B cell (primary cell): ENCODE data around the gene DENND4C. TPM values are rescaled to one million over a fixed set of nuclear protein-coding genes. Genes with fewer than 3 reads are reported as not detected.

Source experiments
- ATAC-seq: fragments of 200-7000 bp; cut with Tn5 transposase; one replicate; pipeline ENCODE4 v1.10.0; 2021; ENCODE audit warnings: low read depth, mild to moderate bottlenecking, moderate number of reproducible peaks, moderate library complexity
- CTCF ChIA-PET: fragments of 350-600 bp; sonication (Branson Sonifier 250); formaldehyde crosslinking; loops from one replicate; lab custom pipeline; 2021; ENCODE audit warnings: antibody characterized with exemption, inconsistent platforms; lab: Charles Lee
- POLR2A ChIA-PET: fragments of 350-600 bp; sonication (Branson Sonifier 250); formaldehyde crosslinking; loops from one replicate; lab custom pipeline; 2021; ENCODE audit warnings: antibody characterized with exemption; lab: Charles Lee
- DNase-seq: peaks from one replicate; pipeline ENCODE4 v3.0.0; 2013
- H2AFZ ChIP-seq: 2 replicates; pipeline ENCODE4 v1.6.1; 2012; ENCODE audit warnings: mild to moderate bottlenecking, low read depth, low read length; ENCODE audit not compliant: insufficient read depth, poor library complexity, severe bottlenecking
- H3K27ac ChIP-seq, 2 donors: 1 replicate in 1 of 2; 2 replicates in 1 of 2; pipeline ENCODE4 v1.5.1; 2012 to 2013; ENCODE audit warnings: low read length in 2 of 2, mild to moderate bottlenecking in 2 of 2, moderate library complexity in 1 of 2
- H3K27me3 ChIP-seq, 4 experiments: fragments of 200-600 bp in 1 of 4; sonication (generic) in 1 of 4; replicated peaks in 1 of 4; 1 replicate in 2 of 4; 2 replicates in 2 of 4; pipeline versions ENCODE4 v1.6.1 to v1.7.0; 2013 to 2016; ENCODE audit warnings: low read length in 3 of 4, mild to moderate bottlenecking in 2 of 4, mixed read lengths in 1 of 4, moderate library complexity in 1 of 4; ENCODE audit not compliant: insufficient read depth in 4 of 4, control insufficient read depth in 3 of 4; ENCODE audit errors: control extremely low read depth in 1 of 4
- H3K36me3 ChIP-seq, 2 experiments: replicated peaks in 1 of 2; 1 replicate in 1 of 2; 2 replicates in 1 of 2; pipeline versions ENCODE4 v1.6.1 to v1.7.1; 2013; ENCODE audit warnings: low read length in 1 of 2; ENCODE audit not compliant: insufficient read depth in 2 of 2, control insufficient read depth in 1 of 2; ENCODE audit errors: control extremely low read depth in 1 of 2, extremely low read depth in 1 of 2
- H3K4me1 ChIP-seq, 2 donors: fragments of 200-600 bp in 1 of 2; sonication (generic) in 1 of 2; 1 replicate in 1 of 2; 2 replicates in 1 of 2; pipeline versions ENCODE4 v1.5.1 to v1.6.1; 2013 to 2017; ENCODE audit warnings: low read length in 2 of 2; ENCODE audit not compliant: control insufficient read depth in 2 of 2, insufficient read depth in 2 of 2
- H3K4me2 ChIP-seq: replicated peaks from 2 replicates; pipeline ENCODE3; 2012; ENCODE audit warnings: mild to moderate bottlenecking, low read depth, low read length; ENCODE audit not compliant: poor library complexity, severe bottlenecking
- H3K4me3 ChIP-seq, 5 experiments: fragments of 200-600 bp in 1 of 5; sonication (generic) in 1 of 5; 1 replicate in 3 of 5; 2 replicates in 2 of 5; pipeline versions ENCODE4 v1.5.1 to v1.7.0; 2011 to 2016; ENCODE audit warnings: low read length in 4 of 5, mild to moderate bottlenecking in 4 of 5, low read depth in 2 of 5, control low read depth in 1 of 5, moderate library complexity in 1 of 5; ENCODE audit not compliant: insufficient read depth in 1 of 5; ENCODE audit errors: control extremely low read depth in 1 of 5, extremely low read depth in 1 of 5
- H3K79me2 ChIP-seq: fragments of 200-600 bp; sonication (generic); one replicate; pipeline ENCODE4 v1.6.0; 2016; ENCODE audit warnings: low read length; ENCODE audit not compliant: control insufficient read depth, insufficient read depth
- H3K9ac ChIP-seq: fragments of 200-600 bp; sonication (generic); 2 replicates; pipeline ENCODE4 v1.6.1; 2017; ENCODE audit warnings: mild to moderate bottlenecking, low read length, moderate library complexity
- H3K9me3 ChIP-seq, 3 donors: one replicate each; pipeline versions ENCODE4 v1.6.1 to v1.7.1; 2013; ENCODE audit warnings: low read length in 2 of 3; ENCODE audit not compliant: control insufficient read depth in 2 of 3, insufficient read depth in 1 of 3; ENCODE audit errors: control extremely low read depth in 1 of 3
- H4K20me1 ChIP-seq: 2 replicates; pipeline ENCODE4 v1.6.0; 2012; ENCODE audit warnings: mild to moderate bottlenecking, low read length; ENCODE audit not compliant: insufficient read depth, control insufficient read depth, poor library complexity, severe bottlenecking
- H3K27ac Mint-ChIP-seq: one replicate; pipeline ENCODE4 v1.8.0; 2021; ENCODE audit warnings: mixed read lengths
- H3K27me3 Mint-ChIP-seq: one replicate; pipeline ENCODE4 v1.8.0; 2021; ENCODE audit warnings: mixed read lengths
- H3K4me1 Mint-ChIP-seq: one replicate; pipeline ENCODE4 v1.8.0; 2021; ENCODE audit warnings: mixed read lengths
- H3K4me3 Mint-ChIP-seq: one replicate; pipeline ENCODE4 v1.8.0; 2021; ENCODE audit warnings: mixed read lengths
- H3K9me3 Mint-ChIP-seq: one replicate; pipeline ENCODE4 v1.8.0; 2022; ENCODE audit warnings: mixed read lengths; ENCODE audit not compliant: insufficient read depth
- CTCF ChIP-seq: fragments of 200-600 bp; IDR thresholded peaks from one replicate; pipeline ENCODE4 v1.8.0; 2022; ENCODE audit warnings: antibody characterized with exemption, mild to moderate bottlenecking
- EZH2 ChIP-seq: IDR thresholded peaks from 2 replicates; pipeline ENCODE4 v1.6.1; 2012; ENCODE audit warnings: borderline replicate concordance, low read depth, mild to moderate bottlenecking, moderate library complexity, low read length; ENCODE audit not compliant: insufficient read depth, poor library complexity, severe bottlenecking
- WGBS: methylation state at CpG from one replicate; pipeline ENCODE4 v1.1.5; 2013; ENCODE audit warnings: missing lambda C conversion rate; ENCODE audit not compliant: insufficient coverage; 5-methylcytosine and 5-hydroxymethylcytosine counted together
- intact Hi-C: fragments of 100-400 bp; cut with micrococcal nuclease; formaldehyde crosslinking; loops from one replicate; pipeline ENCODE4 v1.10.0; 2022
- polyA plus RNA-seq: library from polyadenylated mRNA; depleted of rRNA; stranded (reverse); fragments of >200 nt; gene quantifications from 2 replicates; pipeline ENCODE4 v1.2.3, GENCODE V29; 2012
- total RNA-seq, 2 donors: library from RNA; stranded (reverse); fragments of 120-200 nt in 1 of 2; gene quantifications; 1 replicate in 1 of 2; 2 replicates in 1 of 2; pipeline versions ENCODE4 v1.2.3 to v1.2.4, GENCODE V29; 2013 to 2022

Gene DENND4C
- total and polyA plus RNA-seq, 2 donors (not counting 1 experiment from before 2014, with no cell fraction given) = 9.9 to 52.4 TPM

- TF ChIP-seq EZH2 (no peak), CTCF (no peak)
- no peak overlapping the region for H3K4me3 Mint-ChIP-seq
- no peak overlapping the region for H3K27ac Mint-ChIP-seq
- H3K9me3 ChIP-seq = no peaks in the 10 kb centered on the region
- peaks cover 4 to 27% of the 10 kb centered on the region in 2 experiments for H3K36me3 ChIP-seq
- H4K20me1 ChIP-seq = no peaks in the 10 kb centered on the region
- DNase-seq (no peak), ATAC-seq (no peak)
- no peaks in the 10 kb centered on the region for H3K4me1 ChIP-seq
- intact Hi-C loops = no loop called here
- ChIA-PET POLR2A (no interaction called here), CTCF (no interaction called here)
- no peaks in the 10 kb centered on the region for H3K4me1 Mint-ChIP-seq
- H3K9me3 Mint-ChIP-seq = no peaks in the 10 kb centered on the region
- H2AFZ ChIP-seq = no peak overlapping the region
- H3K27me3 ChIP-seq = no peaks in the 10 kb centered on the region
- no peak overlapping the region for H3K9ac ChIP-seq
- H3K4me2 ChIP-seq = no peak overlapping the region
- no peak overlapping the region for H3K4me3 ChIP-seq
- no peaks in the 10 kb centered on the region for H3K27me3 Mint-ChIP-seq
- no peaks in the 10 kb centered on the region for H3K79me2 ChIP-seq
- H3K27ac ChIP-seq = no peak overlapping the region
- no CpG with 5 or more reads among the region's 1 CpG for WGBS
Measured at GRCh38 chr9:19303216-19303615, 72.7 kb downstream of the DENND4C start.

GRCh38 chr9:19306568-19306967 is 76.1 kb downstream of the DENND4C start:
- Mint-ChIP-seq H3K9me3 (no peaks in the 10 kb centered on the region), H3K4me3 (no peak overlapping the region), H3K27ac (no peak overlapping the region), H3K4me1 (no peaks in the 10 kb centered on the region), H3K27me3 (no peaks in the 10 kb centered on the region)
- Histone ChIP-seq H3K27me3 (no peaks in the 10 kb centered on the region), H3K4me3 (no peak overlapping the region), H3K9ac (no peak overlapping the region), H3K9me3 (no peaks in the 10 kb centered on the region), H3K36me3 (peaks cover 0 to 17% of the 10 kb centered on the region in 2 experiments), H3K4me2 (no peak overlapping the region), H3K79me2 (no peaks in the 10 kb centered on the region), H3K4me1 (no peaks in the 10 kb centered on the region), H4K20me1 (no peaks in the 10 kb centered on the region), H2AFZ (no peak overlapping the region), H3K27ac (no peak overlapping the region)
- POLR2A ChIA-PET = no interaction called here
- intact Hi-C loops = no loop called here
- no peak for DNase-seq
- no peak for ATAC-seq
- TF ChIP-seq CTCF (no peak), EZH2 (no peak)
- CTCF ChIA-PET = no interaction called here
- 100% methylated on average over 2 of the region's 5 CpGs for WGBS
